IMR-90 (cell line): Measurements from ENCODE around the gene SPATA46.

ENCODE experiments used
- BHLHE40 ChIP-seq: fragments of 150-350 bp; IDR thresholded peaks from 2 replicates; pipeline ENCODE4 v1.6.1; 2016; ENCODE audit warnings: mild to moderate bottlenecking, low read depth, low read length
- CEBPB ChIP-seq: IDR thresholded peaks from 2 replicates; pipeline ENCODE4 v1.6.1; 2012; ENCODE audit warnings: low read depth, low read length, improper control_type of control experiment
- CHD1 ChIP-seq: IDR thresholded peaks from 2 replicates; pipeline ENCODE4 v1.6.1; 2012; ENCODE audit warnings: low read depth, low read length, improper control_type of control experiment
- FOS ChIP-seq: fragments of 150-350 bp; IDR thresholded peaks from 2 replicates; pipeline ENCODE4 v1.6.1; 2016; ENCODE audit warnings: low read depth, low read length
- MAFK ChIP-seq: IDR thresholded peaks from 2 replicates; pipeline ENCODE4 v1.6.1; 2012; ENCODE audit warnings: low read depth, low read length, improper control_type of control experiment
- MAZ ChIP-seq: IDR thresholded peaks from 2 replicates; pipeline ENCODE4 v1.6.1; 2012; ENCODE audit warnings: low read depth, mild to moderate bottlenecking, low read length, improper control_type of control experiment, moderate library complexity, borderline replicate concordance
- MXI1 ChIP-seq: IDR thresholded peaks from 2 replicates; pipeline ENCODE4 v1.6.1; 2012; ENCODE audit warnings: low read depth, mild to moderate bottlenecking, low read length, moderate library complexity, borderline replicate concordance
- POLR2A ChIP-seq: IDR thresholded peaks from 2 replicates; pipeline ENCODE4 v1.6.1; 2012; ENCODE audit warnings: mild to moderate bottlenecking, low read depth, low read length
- RAD21 ChIP-seq: IDR thresholded peaks from 2 replicates; pipeline ENCODE4 v1.6.1; 2012; ENCODE audit warnings: low read length, improper control_type of control experiment
- RFX5 ChIP-seq: IDR thresholded peaks from 2 replicates; pipeline ENCODE4 v1.8.0; 2012; ENCODE audit warnings: low read depth, mild to moderate bottlenecking, low read length, moderate library complexity
- SMC3 ChIP-seq: fragments of 150-350 bp; IDR thresholded peaks from 2 replicates; pipeline ENCODE4 v1.6.1; 2016; ENCODE audit warnings: low read depth, mild to moderate bottlenecking, antibody characterized with exemption, low read length, moderate library complexity
- TF ChIP-seq, protein P1 (sequence below): conservative IDR thresholded peaks from 2 replicates; pipeline ENCODE4 v1.5.1; 2012; ENCODE audit warnings: mild to moderate bottlenecking, low read depth, low read length, improper control_type of control experiment
- TF ChIP-seq, protein P2 (sequence below): fragments of 150-350 bp; IDR thresholded peaks from 2 replicates; pipeline ENCODE4 v1.6.1; 2016; ENCODE audit warnings: low read depth, mild to moderate bottlenecking, low read length, moderate library complexity, borderline replicate concordance
- TF ChIP-seq, protein P3 (sequence below): fragments of 150-350 bp; IDR thresholded peaks from 2 replicates; pipeline ENCODE4 v1.6.1; 2017; ENCODE audit warnings: mild to moderate bottlenecking, antibody characterized with exemption, low read length, low read depth

DNA sequence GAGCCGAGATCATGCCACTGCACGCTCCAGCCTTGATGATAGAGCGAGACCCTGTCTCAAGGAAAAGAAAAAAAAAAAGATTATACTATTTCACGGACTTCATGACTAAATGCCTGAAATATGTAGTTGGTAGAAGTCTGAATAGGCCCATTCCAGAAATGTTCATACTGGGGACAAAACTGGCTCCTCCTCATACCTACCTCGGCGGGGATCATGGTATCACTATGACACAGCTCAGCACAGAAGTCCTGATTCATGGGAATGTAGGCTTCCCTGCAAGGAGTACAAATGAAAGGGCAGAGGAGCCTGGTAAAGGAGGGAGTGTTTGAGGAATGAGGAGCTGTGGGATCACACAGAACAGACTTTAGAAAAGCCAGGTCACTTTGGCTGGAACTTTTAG lies 5.0 kb downstream of the SPATA46 start:
- TF ChIP-seq, protein P1, sequence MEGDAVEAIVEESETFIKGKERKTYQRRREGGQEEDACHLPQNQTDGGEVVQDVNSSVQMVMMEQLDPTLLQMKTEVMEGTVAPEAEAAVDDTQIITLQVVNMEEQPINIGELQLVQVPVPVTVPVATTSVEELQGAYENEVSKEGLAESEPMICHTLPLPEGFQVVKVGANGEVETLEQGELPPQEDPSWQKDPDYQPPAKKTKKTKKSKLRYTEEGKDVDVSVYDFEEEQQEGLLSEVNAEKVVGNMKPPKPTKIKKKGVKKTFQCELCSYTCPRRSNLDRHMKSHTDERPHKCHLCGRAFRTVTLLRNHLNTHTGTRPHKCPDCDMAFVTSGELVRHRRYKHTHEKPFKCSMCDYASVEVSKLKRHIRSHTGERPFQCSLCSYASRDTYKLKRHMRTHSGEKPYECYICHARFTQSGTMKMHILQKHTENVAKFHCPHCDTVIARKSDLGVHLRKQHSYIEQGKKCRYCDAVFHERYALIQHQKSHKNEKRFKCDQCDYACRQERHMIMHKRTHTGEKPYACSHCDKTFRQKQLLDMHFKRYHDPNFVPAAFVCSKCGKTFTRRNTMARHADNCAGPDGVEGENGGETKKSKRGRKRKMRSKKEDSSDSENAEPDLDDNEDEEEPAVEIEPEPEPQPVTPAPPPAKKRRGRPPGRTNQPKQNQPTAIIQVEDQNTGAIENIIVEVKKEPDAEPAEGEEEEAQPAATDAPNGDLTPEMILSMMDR: no peak
- TF ChIP-seq MXI1 (no peak), BHLHE40 (no peak), POLR2A (no peak), SMC3 (no peak), RAD21 (no peak), CEBPB (no peak), RFX5 (no peak), FOS (no peak), MAFK (no peak), MAZ (no peak), CHD1 (no peak)
- TF ChIP-seq, protein P2, sequence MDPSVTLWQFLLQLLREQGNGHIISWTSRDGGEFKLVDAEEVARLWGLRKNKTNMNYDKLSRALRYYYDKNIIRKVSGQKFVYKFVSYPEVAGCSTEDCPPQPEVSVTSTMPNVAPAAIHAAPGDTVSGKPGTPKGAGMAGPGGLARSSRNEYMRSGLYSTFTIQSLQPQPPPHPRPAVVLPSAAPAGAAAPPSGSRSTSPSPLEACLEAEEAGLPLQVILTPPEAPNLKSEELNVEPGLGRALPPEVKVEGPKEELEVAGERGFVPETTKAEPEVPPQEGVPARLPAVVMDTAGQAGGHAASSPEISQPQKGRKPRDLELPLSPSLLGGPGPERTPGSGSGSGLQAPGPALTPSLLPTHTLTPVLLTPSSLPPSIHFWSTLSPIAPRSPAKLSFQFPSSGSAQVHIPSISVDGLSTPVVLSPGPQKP: no peak
- TF ChIP-seq, protein P3, sequence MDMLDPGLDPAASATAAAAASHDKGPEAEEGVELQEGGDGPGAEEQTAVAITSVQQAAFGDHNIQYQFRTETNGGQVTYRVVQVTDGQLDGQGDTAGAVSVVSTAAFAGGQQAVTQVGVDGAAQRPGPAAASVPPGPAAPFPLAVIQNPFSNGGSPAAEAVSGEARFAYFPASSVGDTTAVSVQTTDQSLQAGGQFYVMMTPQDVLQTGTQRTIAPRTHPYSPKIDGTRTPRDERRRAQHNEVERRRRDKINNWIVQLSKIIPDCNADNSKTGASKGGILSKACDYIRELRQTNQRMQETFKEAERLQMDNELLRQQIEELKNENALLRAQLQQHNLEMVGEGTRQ: no peak
